Fibroblast of lung (primary cell): ENCODE results near the gene MYLK. TPM values are rescaled to one million over a fixed set of nuclear protein-coding genes. Genes with fewer than 3 reads are reported as not detected.
"Not testable (repeated sequence)": the region's sequence is repeated elsewhere in the genome, so short reads cannot be mapped to it uniquely, and the experiment has no call there.

Experiments
- DNase-seq, 2 donors: peaks; one replicate each; pipeline versions ENCODE4 v3.0.0 to v3.0.0-alpha.2; 2010; ENCODE audit warnings: low read depth in 2 of 2
- H2AFZ ChIP-seq: 2 replicates; pipeline ENCODE4 v1.5.1; 2012; ENCODE audit warnings: low read length, control low read depth, inconsistent platforms
- H3K27ac ChIP-seq: 2 replicates; pipeline ENCODE4 v1.5.1; 2011; ENCODE audit warnings: low read length, control low read depth; ENCODE audit not compliant: insufficient read depth
- H3K27me3 ChIP-seq: 2 replicates; pipeline ENCODE4 v1.5.1; 2011; ENCODE audit warnings: mild to moderate bottlenecking, low read length; ENCODE audit not compliant: control insufficient read depth, insufficient read depth
- H3K36me3 ChIP-seq: 2 replicates; pipeline ENCODE4 v1.5.1; 2011; ENCODE audit warnings: low read length; ENCODE audit not compliant: control insufficient read depth, insufficient read depth
- H3K4me1 ChIP-seq: 2 replicates; pipeline ENCODE4 v1.5.1; 2011; ENCODE audit warnings: low read length; ENCODE audit not compliant: control insufficient read depth, insufficient read depth; ENCODE audit errors: extremely low read depth
- H3K4me2 ChIP-seq: 2 replicates; pipeline ENCODE4 v1.5.1; 2011; ENCODE audit warnings: low read length, control low read depth; ENCODE audit not compliant: insufficient read depth; ENCODE audit errors: extremely low read depth
- H3K4me3 ChIP-seq, 4 experiments: fragments of 200-600 bp in 1 of 4; sonication (generic) in 1 of 4; replicated peaks in 1 of 4; 2 replicates each; pipeline ENCODE4 v1.5.1; 2011 to 2016; ENCODE audit warnings: low read length in 4 of 4, low read depth in 3 of 4, mild to moderate bottlenecking in 3 of 4, control low read depth in 2 of 4, inconsistent platforms in 1 of 4, mixed read lengths in 1 of 4; ENCODE audit not compliant: insufficient read depth in 1 of 4; ENCODE audit errors: control extremely low read depth in 1 of 4
- H3K79me2 ChIP-seq: 2 replicates; pipeline ENCODE4 v1.5.1; 2012; ENCODE audit warnings: mild to moderate bottlenecking, low read length, inconsistent platforms; ENCODE audit not compliant: control insufficient read depth, insufficient read depth
- H3K9ac ChIP-seq: 2 replicates; pipeline ENCODE4 v1.5.1; 2011; ENCODE audit warnings: mild to moderate bottlenecking, low read length, control low read depth; ENCODE audit not compliant: insufficient read depth
- H3K9me3 ChIP-seq: 2 replicates; pipeline ENCODE4 v1.5.1; 2012; ENCODE audit warnings: low read depth, low read length; ENCODE audit not compliant: control insufficient read depth, insufficient read depth
- H4K20me1 ChIP-seq: 2 replicates; pipeline ENCODE4 v1.5.1; 2011; ENCODE audit warnings: low read length; ENCODE audit not compliant: control insufficient read depth, insufficient read depth; ENCODE audit errors: extremely low read depth
- EZH2 ChIP-seq: IDR thresholded peaks from 2 replicates; pipeline ENCODE4 v1.5.1; 2012; ENCODE audit warnings: low read length, control low read depth, mild to moderate bottlenecking; ENCODE audit errors: missing control alignments
- polyA plus RNA-seq, 2 donors: library from polyadenylated mRNA; depleted of rRNA in 1 of 2; stranded (reverse) in 1 of 2; unstranded in 1 of 2; fragments of >200 nt; gene quantifications; 2 replicates each; pipeline ENCODE4 v1.2.1, GENCODE V29; 2011 to 2012; ENCODE audit warnings: missing spikeins in 1 of 2
- total RNA-seq: library from RNA; depleted of rRNA; stranded (reverse); fragments of >200 nt; gene quantifications from 2 replicates; pipeline ENCODE4 v1.2.1, GENCODE V29; 2014
- TF ChIP-seq, protein P1 (sequence below), 2 donors: IDR thresholded peaks in 1 of 2; conservative IDR thresholded peaks in 1 of 2; 1 replicate in 1 of 2; 2 replicates in 1 of 2; pipeline ENCODE4 v1.5.1; 2011 to 2012; ENCODE audit warnings: low read length in 2 of 2, control low read depth in 1 of 2, inconsistent platforms in 1 of 2, low read depth in 1 of 2, mild to moderate bottlenecking in 1 of 2

Gene MYLK
- total and polyA plus RNA-seq, 2 donors (not counting 1 experiment from before 2014, with no cell fraction given), result 918 to 941 TPM

DNA sequence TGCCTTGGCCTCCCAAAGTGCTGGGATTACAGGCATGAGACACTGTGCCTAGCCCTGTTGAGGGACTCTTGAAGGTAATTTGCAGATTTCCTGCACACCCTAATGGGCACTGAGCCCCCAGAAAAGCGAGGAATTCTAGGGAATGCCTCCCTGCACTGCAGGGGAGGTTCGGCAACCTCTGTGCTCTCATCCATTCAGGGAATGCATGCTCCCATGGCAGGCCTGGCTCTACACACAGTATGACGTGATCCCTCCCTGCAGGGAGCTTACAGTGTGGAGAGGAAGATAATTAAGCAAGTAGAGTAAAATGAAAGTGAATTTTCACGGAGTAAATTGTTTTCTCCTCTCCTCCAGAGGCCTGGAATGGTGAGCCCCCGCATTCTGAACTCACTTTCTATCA lies 166.0 kb downstream of the MYLK start:
- H3K4me1 ChIP-seq, result peaks cover 28% of the 10 kb centered on the region
- H3K4me3 ChIP-seq, result no peak overlapping the region
- H2AFZ ChIP-seq, result no peak overlapping the region
- no peaks in the 10 kb centered on the region for H3K9me3 ChIP-seq
- no peak for TF ChIP-seq EZH2
- TF ChIP-seq, protein P1, sequence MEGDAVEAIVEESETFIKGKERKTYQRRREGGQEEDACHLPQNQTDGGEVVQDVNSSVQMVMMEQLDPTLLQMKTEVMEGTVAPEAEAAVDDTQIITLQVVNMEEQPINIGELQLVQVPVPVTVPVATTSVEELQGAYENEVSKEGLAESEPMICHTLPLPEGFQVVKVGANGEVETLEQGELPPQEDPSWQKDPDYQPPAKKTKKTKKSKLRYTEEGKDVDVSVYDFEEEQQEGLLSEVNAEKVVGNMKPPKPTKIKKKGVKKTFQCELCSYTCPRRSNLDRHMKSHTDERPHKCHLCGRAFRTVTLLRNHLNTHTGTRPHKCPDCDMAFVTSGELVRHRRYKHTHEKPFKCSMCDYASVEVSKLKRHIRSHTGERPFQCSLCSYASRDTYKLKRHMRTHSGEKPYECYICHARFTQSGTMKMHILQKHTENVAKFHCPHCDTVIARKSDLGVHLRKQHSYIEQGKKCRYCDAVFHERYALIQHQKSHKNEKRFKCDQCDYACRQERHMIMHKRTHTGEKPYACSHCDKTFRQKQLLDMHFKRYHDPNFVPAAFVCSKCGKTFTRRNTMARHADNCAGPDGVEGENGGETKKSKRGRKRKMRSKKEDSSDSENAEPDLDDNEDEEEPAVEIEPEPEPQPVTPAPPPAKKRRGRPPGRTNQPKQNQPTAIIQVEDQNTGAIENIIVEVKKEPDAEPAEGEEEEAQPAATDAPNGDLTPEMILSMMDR (conservative IDR thresholded peaks at IDR 0.05 in 1 of 2, IDR thresholded peaks at IDR 0.05 in 1 of 2; ENCODE audit: low read depth in 1 of 2, low read length in 2 of 2), result no peak
- no peak overlapping the region for H3K4me2 ChIP-seq
- no peaks in the 10 kb centered on the region for H3K79me2 ChIP-seq
- peaks cover 21% of the 10 kb centered on the region for H3K36me3 ChIP-seq
- no peak overlapping the region for H3K27ac ChIP-seq
- no peaks in the 10 kb centered on the region for H3K27me3 ChIP-seq
- DNase-seq, result no peak
- H4K20me1 ChIP-seq, result no peaks in the 10 kb centered on the region
- H3K9ac ChIP-seq, result no peak overlapping the region

- not testable (repeated sequence) for H3K4me3 ChIP-seq, H3K79me2 ChIP-seq, H2AFZ ChIP-seq, H3K27me3 ChIP-seq, H3K4me2 ChIP-seq, H3K9ac ChIP-seq, H3K27ac ChIP-seq, H3K9me3 ChIP-seq, H4K20me1 ChIP-seq
- H3K36me3 ChIP-seq, result peaks cover 22% of the 10 kb centered on the region
- H3K4me1 ChIP-seq, result peaks cover 26% of the 10 kb centered on the region
- DNase-seq, result peak in 1 of 2 donors; percentile 83
Observed at GRCh38 chr3:123717451-123717850, 166.7 kb downstream of the MYLK start.

GRCh38 chr3:123716411-123716810 lies 167.7 kb downstream of the MYLK start:
- no peak for DNase-seq
- Histone ChIP-seq H3K27me3 (no peaks in the 10 kb centered on the region), H3K4me2 (no peak overlapping the region), H3K79me2 (no peaks in the 10 kb centered on the region), H3K9me3 (no peaks in the 10 kb centered on the region), H2AFZ (no peak overlapping the region), H3K9ac (no peak overlapping the region), H3K36me3 (peaks cover 17% of the 10 kb centered on the region), H3K27ac (no peak overlapping the region), H3K4me3 (no peak overlapping the region), H3K4me1 (peaks cover 26% of the 10 kb centered on the region), H4K20me1 (no peaks in the 10 kb centered on the region)
- no peak for TF ChIP-seq EZH2
- TF ChIP-seq, protein P1 (conservative IDR thresholded peaks at IDR 0.05 in 1 of 2, IDR thresholded peaks at IDR 0.05 in 1 of 2; ENCODE audit: low read depth in 1 of 2, low read length in 2 of 2), result no peak
